NT2/D1 (cell line): ENCODE measurements around the gene AGFG2.

Experiments used
- SUZ12 ChIP-seq: IDR thresholded peaks from 2 replicates; pipeline ENCODE4 v1.6.1; 2011; ENCODE audit not compliant: insufficient read length, insufficient read depth; ENCODE audit errors: extremely low read depth
- YY1 ChIP-seq: IDR thresholded peaks from 2 replicates; pipeline ENCODE4 v1.6.1; 2011; ENCODE audit not compliant: insufficient read length, insufficient read depth
- ZNF274 ChIP-seq: IDR thresholded peaks from 2 replicates; pipeline ENCODE4 v1.6.1; 2011; ENCODE audit warnings: mild to moderate bottlenecking, low read depth, low read length

- no peak for TF ChIP-seq ZNF274
- TF ChIP-seq SUZ12: no peak
- no peak for TF ChIP-seq YY1
These were observed at the start of gene AGFG2 for GRCh38 chr7:100538654-100539435.
